Measurements from ENCODE around the gene NFKBIE.

GRCh38 chr6:44272999-44273566 is 7.7 kb upstream of the NFKBIE start:
- TF ChIP-seq POLR2A (IDR thresholded peaks at IDR 0.05) = no peak
- TF ChIP-seq, protein P1, sequence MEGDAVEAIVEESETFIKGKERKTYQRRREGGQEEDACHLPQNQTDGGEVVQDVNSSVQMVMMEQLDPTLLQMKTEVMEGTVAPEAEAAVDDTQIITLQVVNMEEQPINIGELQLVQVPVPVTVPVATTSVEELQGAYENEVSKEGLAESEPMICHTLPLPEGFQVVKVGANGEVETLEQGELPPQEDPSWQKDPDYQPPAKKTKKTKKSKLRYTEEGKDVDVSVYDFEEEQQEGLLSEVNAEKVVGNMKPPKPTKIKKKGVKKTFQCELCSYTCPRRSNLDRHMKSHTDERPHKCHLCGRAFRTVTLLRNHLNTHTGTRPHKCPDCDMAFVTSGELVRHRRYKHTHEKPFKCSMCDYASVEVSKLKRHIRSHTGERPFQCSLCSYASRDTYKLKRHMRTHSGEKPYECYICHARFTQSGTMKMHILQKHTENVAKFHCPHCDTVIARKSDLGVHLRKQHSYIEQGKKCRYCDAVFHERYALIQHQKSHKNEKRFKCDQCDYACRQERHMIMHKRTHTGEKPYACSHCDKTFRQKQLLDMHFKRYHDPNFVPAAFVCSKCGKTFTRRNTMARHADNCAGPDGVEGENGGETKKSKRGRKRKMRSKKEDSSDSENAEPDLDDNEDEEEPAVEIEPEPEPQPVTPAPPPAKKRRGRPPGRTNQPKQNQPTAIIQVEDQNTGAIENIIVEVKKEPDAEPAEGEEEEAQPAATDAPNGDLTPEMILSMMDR (IDR thresholded peaks at IDR 0.05) = no peak
